ENCODE results near the gene TGFBR2.

Gene TGFBR2

DNA sequence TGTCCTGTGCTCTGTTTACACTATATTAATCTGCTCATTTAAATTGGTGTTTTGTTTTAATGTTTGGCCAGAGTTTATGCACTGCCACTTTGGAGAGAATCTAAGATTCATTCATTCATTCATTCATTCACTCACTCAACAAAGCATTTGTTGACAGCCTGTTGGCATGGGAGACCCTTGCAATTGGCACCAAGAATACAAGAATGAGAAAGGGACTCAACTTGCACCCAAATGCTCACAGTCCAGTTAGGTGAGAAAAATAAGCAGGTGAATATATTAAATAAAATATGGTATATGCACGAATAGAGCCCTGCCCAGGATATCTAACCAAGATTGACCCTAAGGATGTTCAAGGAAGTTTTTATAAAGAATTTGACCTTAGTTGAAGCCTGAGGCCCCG lies 80.4 kb downstream of the TGFBR2 start:
- TF ChIP-seq, protein P1, sequence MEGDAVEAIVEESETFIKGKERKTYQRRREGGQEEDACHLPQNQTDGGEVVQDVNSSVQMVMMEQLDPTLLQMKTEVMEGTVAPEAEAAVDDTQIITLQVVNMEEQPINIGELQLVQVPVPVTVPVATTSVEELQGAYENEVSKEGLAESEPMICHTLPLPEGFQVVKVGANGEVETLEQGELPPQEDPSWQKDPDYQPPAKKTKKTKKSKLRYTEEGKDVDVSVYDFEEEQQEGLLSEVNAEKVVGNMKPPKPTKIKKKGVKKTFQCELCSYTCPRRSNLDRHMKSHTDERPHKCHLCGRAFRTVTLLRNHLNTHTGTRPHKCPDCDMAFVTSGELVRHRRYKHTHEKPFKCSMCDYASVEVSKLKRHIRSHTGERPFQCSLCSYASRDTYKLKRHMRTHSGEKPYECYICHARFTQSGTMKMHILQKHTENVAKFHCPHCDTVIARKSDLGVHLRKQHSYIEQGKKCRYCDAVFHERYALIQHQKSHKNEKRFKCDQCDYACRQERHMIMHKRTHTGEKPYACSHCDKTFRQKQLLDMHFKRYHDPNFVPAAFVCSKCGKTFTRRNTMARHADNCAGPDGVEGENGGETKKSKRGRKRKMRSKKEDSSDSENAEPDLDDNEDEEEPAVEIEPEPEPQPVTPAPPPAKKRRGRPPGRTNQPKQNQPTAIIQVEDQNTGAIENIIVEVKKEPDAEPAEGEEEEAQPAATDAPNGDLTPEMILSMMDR (conservative IDR thresholded peaks at IDR 0.05), result no peak
- no peak overlapping the region for H3K27ac ChIP-seq

DNA sequence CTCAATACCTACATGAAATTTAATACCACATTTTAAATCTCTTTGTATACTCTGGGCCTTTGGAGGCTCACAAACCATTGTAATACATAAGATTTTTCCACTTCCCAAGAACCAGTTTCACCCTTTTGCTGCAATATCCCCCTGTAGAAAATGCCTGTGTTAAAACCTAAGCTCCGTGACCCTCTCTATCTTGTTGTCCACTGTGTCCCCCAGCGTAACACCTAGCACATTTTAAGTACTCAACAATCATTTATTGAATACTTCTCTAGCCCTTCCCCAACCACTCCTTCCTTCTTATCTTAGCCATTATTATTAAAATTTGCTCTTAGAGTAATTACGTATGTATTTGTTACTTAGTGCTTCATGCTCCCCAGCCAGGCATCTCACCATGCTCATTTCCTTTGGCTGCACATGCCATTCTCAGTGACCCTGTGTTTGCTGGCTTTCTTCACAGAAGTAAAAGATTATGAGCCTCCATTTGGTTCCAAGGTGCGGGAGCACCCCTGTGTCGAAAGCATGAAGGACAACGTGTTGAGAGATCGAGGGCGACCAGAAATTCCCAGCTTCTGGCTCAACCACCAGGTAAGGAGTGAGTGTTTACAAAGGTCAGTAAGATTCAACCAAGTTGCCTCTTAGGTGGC lies 81.6 kb downstream of the TGFBR2 start:
- TF ChIP-seq, protein P1 (conservative IDR thresholded peaks at IDR 0.05), result no peak
- peak overlapping the region; percentile 82 for H3K27ac ChIP-seq

DNA sequence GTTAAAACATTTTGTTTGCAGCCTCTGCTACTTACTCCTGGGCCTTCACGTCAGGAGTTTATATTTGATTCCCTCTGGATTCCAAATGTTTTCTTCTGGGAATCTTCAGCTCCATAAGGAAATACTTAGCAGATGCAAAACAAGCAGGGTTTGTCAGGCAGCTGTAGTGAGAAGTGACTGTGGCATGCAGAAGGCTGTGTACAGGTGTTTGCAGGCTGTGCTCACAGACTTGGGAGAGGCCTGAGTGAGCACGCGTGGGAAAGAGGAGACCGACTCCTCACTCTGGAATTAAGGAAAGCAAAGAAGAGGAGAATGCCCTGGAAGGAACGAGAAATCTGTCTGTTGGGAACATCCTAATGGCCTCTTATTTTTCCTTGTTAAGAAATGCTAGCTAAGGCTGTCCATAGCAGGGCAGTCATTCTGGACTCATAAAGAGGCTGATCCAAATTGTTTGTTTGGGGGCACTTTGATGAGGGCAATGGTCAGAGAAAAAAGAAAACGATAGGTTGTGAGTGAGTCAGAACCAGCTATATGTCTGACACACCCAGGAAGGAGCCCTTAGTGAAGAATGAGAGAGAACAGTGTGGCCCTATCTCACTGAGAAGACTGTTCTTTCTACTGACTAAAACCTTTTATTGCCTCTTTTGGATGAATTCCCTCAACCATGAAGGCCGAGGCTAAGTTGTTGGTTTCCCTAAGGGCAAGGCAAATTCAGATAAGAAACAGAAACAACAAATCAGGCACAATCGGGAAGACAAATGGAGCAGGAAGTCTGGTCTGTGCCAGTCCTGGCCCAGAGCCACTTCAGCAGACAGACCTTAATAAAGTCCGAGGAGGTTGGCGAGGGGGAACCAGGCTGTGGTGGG lies 82.6 kb downstream of the TGFBR2 start:
- peak overlapping the region; percentile 82 for H3K27ac ChIP-seq
- TF ChIP-seq, protein P1 (conservative IDR thresholded peaks at IDR 0.05), result no peak

- peak overlapping the region; percentile 82 for H3K27ac ChIP-seq
- TF ChIP-seq, protein P1 (conservative IDR thresholded peaks at IDR 0.05), result no peak
Measured at GRCh38 chr3:30690199-30690598, 83.8 kb downstream of the TGFBR2 start.

DNA sequence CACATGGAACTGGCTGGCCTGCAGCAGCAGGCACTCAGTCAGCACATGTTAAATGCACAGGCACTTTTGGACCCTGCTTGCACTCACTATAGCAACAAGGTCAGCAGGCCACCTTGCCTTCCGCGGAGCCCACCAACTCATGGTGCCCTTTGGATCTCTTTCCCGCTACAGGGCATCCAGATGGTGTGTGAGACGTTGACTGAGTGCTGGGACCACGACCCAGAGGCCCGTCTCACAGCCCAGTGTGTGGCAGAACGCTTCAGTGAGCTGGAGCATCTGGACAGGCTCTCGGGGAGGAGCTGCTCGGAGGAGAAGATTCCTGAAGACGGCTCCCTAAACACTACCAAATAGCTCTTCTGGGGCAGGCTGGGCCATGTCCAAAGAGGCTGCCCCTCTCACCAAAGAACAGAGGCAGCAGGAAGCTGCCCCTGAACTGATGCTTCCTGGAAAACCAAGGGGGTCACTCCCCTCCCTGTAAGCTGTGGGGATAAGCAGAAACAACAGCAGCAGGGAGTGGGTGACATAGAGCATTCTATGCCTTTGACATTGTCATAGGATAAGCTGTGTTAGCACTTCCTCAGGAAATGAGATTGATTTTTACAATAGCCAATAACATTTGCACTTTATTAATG lies 85.0 kb downstream of the TGFBR2 start:
- H3K27ac ChIP-seq, result no peak overlapping the region
- TF ChIP-seq, protein P1 (conservative IDR thresholded peaks at IDR 0.05), result no peak

DNA sequence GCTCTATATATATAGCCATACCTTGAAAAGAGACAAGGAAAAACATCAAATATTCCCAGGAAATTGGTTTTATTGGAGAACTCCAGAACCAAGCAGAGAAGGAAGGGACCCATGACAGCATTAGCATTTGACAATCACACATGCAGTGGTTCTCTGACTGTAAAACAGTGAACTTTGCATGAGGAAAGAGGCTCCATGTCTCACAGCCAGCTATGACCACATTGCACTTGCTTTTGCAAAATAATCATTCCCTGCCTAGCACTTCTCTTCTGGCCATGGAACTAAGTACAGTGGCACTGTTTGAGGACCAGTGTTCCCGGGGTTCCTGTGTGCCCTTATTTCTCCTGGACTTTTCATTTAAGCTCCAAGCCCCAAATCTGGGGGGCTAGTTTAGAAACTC lies 85.5 kb downstream of the TGFBR2 start:
- peak overlapping the region; percentile 29; the same call in 1 of the 2 replicates for H3K27ac ChIP-seq
- TF ChIP-seq, protein P1 (conservative IDR thresholded peaks at IDR 0.05), result no peak

- peak overlapping the region; percentile 29 for H3K27ac ChIP-seq
- TF ChIP-seq, protein P1 (conservative IDR thresholded peaks at IDR 0.05), result no peak
Measured at GRCh38 chr3:30692498-30693130, 86.2 kb downstream of the TGFBR2 start.
